H1 (cell line): ENCODE data around the gene CYB5R2. TPM values are rescaled to one million over a fixed set of nuclear protein-coding genes. Genes with fewer than 3 reads are reported as not detected.

Experiments
- CTCF ChIA-PET: fragments of 300-600 bp; sonication (Branson Sonifier 250); formaldehyde crosslinking; loops from one replicate; lab custom pipeline; 2021; ENCODE audit not compliant: partially characterized antibody; lab: Charles Lee
- POLR2A ChIA-PET: fragments of 300-600 bp; sonication (Branson Sonifier 250); formaldehyde crosslinking; loops from one replicate; lab custom pipeline; 2021; ENCODE audit warnings: inconsistent platforms; ENCODE audit not compliant: partially characterized antibody; lab: Charles Lee
- DNase-seq, 2 experiments: peaks; one replicate each; pipeline versions ENCODE4 v3.0.0 to v3.0.0-alpha.2; 2010 to 2022; ENCODE audit warnings: low spot score in 2 of 2, low read depth in 1 of 2, mixed read lengths in 1 of 2
- FAIRE-seq: peaks from 2 replicates; lab custom pipeline; 2011; peaks lifted over from hg19 to GRCh38; lab: Jason Lieb, UNC
- H2AFZ ChIP-seq: 2 replicates; pipeline ENCODE4 v1.8.1; 2012; ENCODE audit warnings: low read length, inconsistent platforms
- H2AK5ac ChIP-seq: 2 replicates; pipeline ENCODE4 v1.6.1; 2013; ENCODE audit warnings: low read depth, low read length
- H2BK120ac ChIP-seq: replicated peaks from 2 replicates; pipeline ENCODE3; 2013; ENCODE audit warnings: low read depth, low read length, inconsistent platforms
- H2BK12ac ChIP-seq: 2 replicates; pipeline ENCODE4 v1.6.1; 2013; ENCODE audit warnings: low read depth, low read length
- H2BK15ac ChIP-seq: 2 replicates; pipeline ENCODE4 v1.6.1; 2013; ENCODE audit warnings: low read length
- H2BK20ac ChIP-seq: 2 replicates; pipeline ENCODE4 v1.6.1; 2013; ENCODE audit warnings: low read length
- H2BK5ac ChIP-seq: 2 replicates; pipeline ENCODE4 v1.6.1; 2013; ENCODE audit warnings: low read depth, low read length
- H3K14ac ChIP-seq: 2 replicates; pipeline ENCODE4 v1.6.1; 2013; ENCODE audit warnings: inconsistent platforms; ENCODE audit not compliant: insufficient read length
- H3K18ac ChIP-seq: 2 replicates; pipeline ENCODE4 v1.6.1; 2013; ENCODE audit warnings: low read length; ENCODE audit errors: extremely low read depth
- H3K23ac ChIP-seq: 2 replicates; pipeline ENCODE4 v1.6.1; 2013; ENCODE audit warnings: inconsistent platforms; ENCODE audit not compliant: insufficient read length
- H3K23me2 ChIP-seq: 2 replicates; pipeline ENCODE4 v1.6.1; 2013; ENCODE audit warnings: low read depth, low read length
- H3K27ac ChIP-seq: 2 replicates; pipeline ENCODE4 v1.6.1; 2011; ENCODE audit warnings: low read depth, low read length, inconsistent platforms
- H3K27me3 ChIP-seq, 4 experiments: replicated peaks in 1 of 4; 1 replicate in 1 of 4; 2 replicates in 3 of 4; pipeline versions ENCODE4 v1.6.1 to v1.8.1; 2011 to 2013; ENCODE audit warnings: low read length in 3 of 4, mild to moderate bottlenecking in 3 of 4, inconsistent platforms in 2 of 4, mixed read lengths in 2 of 4, moderate library complexity in 1 of 4; ENCODE audit not compliant: control insufficient read depth in 3 of 4, insufficient read depth in 3 of 4; ENCODE audit errors: extremely low read depth in 1 of 4
- H3K36me3 ChIP-seq, 4 experiments: 2 replicates each; pipeline versions ENCODE4 v1.6.1 to v1.8.1; 2011 to 2013; ENCODE audit warnings: mild to moderate bottlenecking in 4 of 4, low read length in 3 of 4, moderate library complexity in 2 of 4, control low read depth in 1 of 4, inconsistent platforms in 1 of 4; ENCODE audit not compliant: insufficient read depth in 4 of 4, control insufficient read depth in 2 of 4
- H3K4ac ChIP-seq: replicated peaks from 2 replicates; pipeline ENCODE3; 2013; ENCODE audit warnings: low read length, low read depth, mixed read lengths, inconsistent platforms; ENCODE audit not compliant: insufficient read length
- H3K4me1 ChIP-seq, 4 experiments: replicated peaks in 1 of 4; 1 replicate in 1 of 4; 2 replicates in 3 of 4; pipeline versions ENCODE4 v1.6.1 to v1.8.1; 2011 to 2013; ENCODE audit warnings: low read length in 3 of 4, inconsistent platforms in 2 of 4, mixed read lengths in 1 of 4; ENCODE audit not compliant: insufficient read depth in 4 of 4, control insufficient read depth in 3 of 4
- H3K4me2 ChIP-seq, 2 experiments: 2 replicates each; pipeline versions ENCODE4 v1.6.1 to v1.8.1; 2011 to 2013; ENCODE audit warnings: low read depth in 2 of 2, low read length in 2 of 2, control low read depth in 1 of 2, inconsistent platforms in 1 of 2, mild to moderate bottlenecking in 1 of 2; ENCODE audit not compliant: insufficient read depth in 1 of 2
- H3K4me3 ChIP-seq, 4 experiments: fragments of 200-600, 300-600 bp in 1 of 4; sonication (generic), shearing (Covaris generic), sonication (Bioruptor Twin) in 1 of 4; 2 replicates each; pipeline versions ENCODE4 v1.5.1 to v1.8.1; 2011 to 2016; ENCODE audit warnings: low read length in 4 of 4, low read depth in 3 of 4, control low read depth in 2 of 4, inconsistent platforms in 2 of 4, mild to moderate bottlenecking in 2 of 4, mixed read lengths in 1 of 4, moderate library complexity in 1 of 4; ENCODE audit not compliant: insufficient read depth in 2 of 4; ENCODE audit errors: extremely low read depth in 1 of 4
- H3K56ac ChIP-seq: replicated peaks from 2 replicates; pipeline ENCODE3; 2013; ENCODE audit warnings: low read depth, mild to moderate bottlenecking, mixed read lengths, low read length, inconsistent platforms; ENCODE audit not compliant: insufficient read length
- H3K79me1 ChIP-seq: 2 replicates; pipeline ENCODE4 v1.6.1; 2013; ENCODE audit warnings: low read depth, low read length, control low read depth
- H3K79me2 ChIP-seq, 2 experiments: 2 replicates each; pipeline versions ENCODE4 v1.6.1 to v1.8.1; 2012 to 2013; ENCODE audit warnings: low read length in 2 of 2, mild to moderate bottlenecking in 2 of 2, inconsistent platforms in 1 of 2; ENCODE audit not compliant: insufficient read depth in 2 of 2, control insufficient read depth in 1 of 2
- H3K9ac ChIP-seq, 4 experiments: replicated peaks in 1 of 4; 1 replicate in 1 of 4; 2 replicates in 3 of 4; pipeline versions ENCODE4 v1.6.1 to v1.8.1; 2011 to 2013; ENCODE audit warnings: low read depth in 3 of 4, low read length in 3 of 4, control low read depth in 2 of 4, mild to moderate bottlenecking in 2 of 4, moderate library complexity in 2 of 4, inconsistent platforms in 1 of 4; ENCODE audit errors: extremely low read depth in 1 of 4
- H3K9me3 ChIP-seq, 2 experiments: 2 replicates each; pipeline versions ENCODE4 v1.6.1 to v1.8.1; 2012 to 2013; ENCODE audit warnings: mild to moderate bottlenecking in 2 of 2, moderate library complexity in 2 of 2, control low read depth in 1 of 2, inconsistent platforms in 1 of 2, low read depth in 1 of 2, low read length in 1 of 2, mixed read lengths in 1 of 2; ENCODE audit not compliant: insufficient read depth in 2 of 2
- H4K20me1 ChIP-seq, 2 experiments: replicated peaks in 1 of 2; 2 replicates each; pipeline versions ENCODE3 to v1.8.1; 2011 to 2013; ENCODE audit warnings: inconsistent platforms in 2 of 2, low read length in 2 of 2, mild to moderate bottlenecking in 1 of 2; ENCODE audit not compliant: insufficient read depth in 2 of 2, control insufficient read depth in 1 of 2
- H4K5ac ChIP-seq: 2 replicates; pipeline ENCODE4 v1.6.1; 2013; ENCODE audit warnings: low read length, low read depth, mixed read lengths, inconsistent platforms; ENCODE audit not compliant: insufficient read length
- H4K8ac ChIP-seq: 2 replicates; pipeline ENCODE4 v1.8.0; 2013; ENCODE audit warnings: mild to moderate bottlenecking, moderate library complexity, low read length, inconsistent platforms; ENCODE audit not compliant: insufficient read depth; ENCODE audit errors: extremely low read depth
- H4K91ac ChIP-seq: replicated peaks from 2 replicates; pipeline ENCODE3; 2013; ENCODE audit warnings: low read length, mixed read lengths, inconsistent platforms; ENCODE audit not compliant: insufficient read length
- ASH2L ChIP-seq: fragments of 200-600, 300-600 bp; sonication (generic); IDR thresholded peaks from one replicate; pipeline ENCODE4 v1.7.1; 2017; ENCODE audit warnings: low read length
- CBX5 ChIP-seq: fragments of 300-800, 300-1000 bp; sonication (generic); IDR thresholded peaks from 2 replicates; pipeline ENCODE4 v1.7.1; 2016; ENCODE audit warnings: antibody characterized with exemption, low read length, low read depth
- CBX8 ChIP-seq: fragments of 300-800, 300-1000 bp; sonication (generic); IDR thresholded peaks from 2 replicates; pipeline ENCODE4 v1.7.1; 2016; ENCODE audit warnings: low read depth, low read length, borderline replicate concordance
- EP300 ChIP-seq, 2 experiments: IDR thresholded peaks; 1 replicate in 1 of 2; 2 replicates in 1 of 2; pipeline ENCODE4 v1.6.1; 2011 to 2012; ENCODE audit warnings: low read depth in 2 of 2, low read length in 2 of 2, mild to moderate bottlenecking in 2 of 2, borderline replicate concordance in 1 of 2, inconsistent platforms in 1 of 2, moderate library complexity in 1 of 2
- FOSL1 ChIP-seq: IDR thresholded peaks from 2 replicates; pipeline ENCODE4 v1.6.1; 2011; ENCODE audit warnings: mild to moderate bottlenecking, low read depth, low read length, moderate library complexity; ENCODE audit not compliant: insufficient read depth
- GABPA ChIP-seq: IDR thresholded peaks from 2 replicates; pipeline ENCODE4 v1.6.1; 2011; ENCODE audit warnings: mild to moderate bottlenecking, low read length, moderate library complexity, borderline replicate concordance; ENCODE audit not compliant: insufficient read depth
- GTF2F1 ChIP-seq: IDR thresholded peaks from 2 replicates; pipeline ENCODE4 v1.6.1; 2012; ENCODE audit warnings: low read depth, low read length, improper control_type of control experiment, borderline replicate concordance
- MAFK ChIP-seq: IDR thresholded peaks from 2 replicates; pipeline ENCODE4 v1.6.1; 2012; ENCODE audit warnings: low read depth, mild to moderate bottlenecking, improper control_type of control experiment, low read length
- MAX ChIP-seq: IDR thresholded peaks from 2 replicates; pipeline ENCODE4 v1.6.1; 2012; ENCODE audit warnings: inconsistent platforms
- PHF8 ChIP-seq: fragments of 200-600 bp; sonication (generic); conservative IDR thresholded peaks from 2 replicates; pipeline ENCODE4 v1.7.1; 2012; ENCODE audit warnings: low read depth, mild to moderate bottlenecking, inconsistent platforms, low read length, moderate library complexity
- RFX5 ChIP-seq: IDR thresholded peaks from 2 replicates; pipeline ENCODE4 v1.6.1; 2011; ENCODE audit warnings: low read depth, low read length, improper control_type of control experiment, borderline replicate concordance
- SP4 ChIP-seq: IDR thresholded peaks from 2 replicates; pipeline ENCODE4 v1.6.1; 2012; ENCODE audit warnings: low read length, inconsistent platforms
- SRF ChIP-seq: IDR thresholded peaks from 2 replicates; pipeline ENCODE4 v1.6.1; 2011; ENCODE audit warnings: mild to moderate bottlenecking, low read depth, low read length, moderate library complexity
- TCF12 ChIP-seq: IDR thresholded peaks from 2 replicates; pipeline ENCODE4 v1.6.1; 2011; ENCODE audit warnings: low read depth, mild to moderate bottlenecking, low read length
- WGBS, 2 experiments: shearing (Covaris generic) in 1 of 2; methylation state at CpG; one replicate each; pipeline versions ENCODE4 v1.1.6 to v1.1.7; 2013 to 2015; ENCODE audit warnings: low lambda C conversion rate in 2 of 2, mixed read lengths in 2 of 2, inconsistent platforms in 1 of 2, low coverage in 1 of 2, missing lambda C conversion rate in 1 of 2; ENCODE audit not compliant: insufficient replicate concordance in 2 of 2, insufficient coverage in 1 of 2, insufficient read length in 1 of 2; ENCODE audit errors: extremely low coverage in 1 of 2, missing lambda C conversion rate in 1 of 2; 5-methylcytosine and 5-hydroxymethylcytosine counted together
- polyA plus RNA-seq, 7 experiments: library from polyadenylated mRNA; depleted of rRNA in 3 of 7; stranded (reverse) in 5 of 7; unstranded in 2 of 7; fragments of >200 nt in 5 of 7; fragments of 200-250 nt in 2 of 7; gene quantifications; 1 replicate in 5 of 7; 2 replicates in 1 of 7; 4 replicates in 1 of 7; pipeline versions ENCODE4 v1.2.1 to v1.2.3, GENCODE V29; 2011 to 2013; ENCODE audit warnings: missing spikeins in 2 of 7, mixed read lengths in 2 of 7
- total RNA-seq: library from RNA; stranded (reverse); fragmentation: NEBNext Ultra II Directional; extraction: Animal tissue kit (Norgen Biotek cat#: 25700); gene quantifications from 2 replicates; pipeline ENCODE4 v1.2.1, GENCODE V29; 2021

CYB5R2 gene
- total and polyA plus RNA-seq, 2 of the 8 experiments (the other 6 are each of a cell fraction or from before 2014, with no cell fraction given) = 53.0 to 55.9 TPM

GRCh38 chr11:7635137-7635536 is 38.2 kb downstream of the CYB5R2 start:
- Histone ChIP-seq H3K27ac (no peak overlapping the region), H4K5ac (no peak overlapping the region), H3K4me1 (no peaks in the 10 kb centered on the region), H4K20me1 (no peaks in the 10 kb centered on the region), H4K91ac (no peak overlapping the region), H3K56ac (no peak overlapping the region), H2BK20ac (no peak overlapping the region), H3K23me2 (no peaks in the 10 kb centered on the region), H3K4ac (no peak overlapping the region), H2AK5ac (no peak overlapping the region), H2BK120ac (no peak overlapping the region), H2BK12ac (no peak overlapping the region), H3K27me3 (no peaks in the 10 kb centered on the region), H3K23ac (no peak overlapping the region), H2AFZ (no peak overlapping the region), H2BK15ac (no peak overlapping the region), H2BK5ac (no peak overlapping the region), H3K79me2 (no peaks in the 10 kb centered on the region), H4K8ac (no peak overlapping the region), H3K4me3 (no peak overlapping the region), H3K79me1 (no peaks in the 10 kb centered on the region), H3K9me3 (no peaks in the 10 kb centered on the region), H3K18ac (no peak overlapping the region), H3K4me2 (no peak overlapping the region), H3K36me3 (no peaks in the 10 kb centered on the region; a peak in 1 of 8 replicates), H3K14ac (no peak overlapping the region), H3K9ac (no peak overlapping the region)
- FAIRE-seq (no peak), DNase-seq (no peak)
- CTCF ChIA-PET = interaction anchor here (1.5 kb wide), 1 partner anchor 10 kb away, joined by 4 read pairs; no protein-coding TSS in a partner anchor
- TF ChIP-seq RFX5 (no peak), FOSL1 (no peak), CBX5 (no peak), GABPA (no peak), GTF2F1 (no peak), TCF12 (no peak), PHF8 (no peak), MAFK (no peak), SRF (no peak), CBX8 (no peak), ASH2L (no peak), EP300 (IDR thresholded peaks at IDR 0.05; ENCODE audit: borderline replicate concordance in 1 of 2, low read depth in 2 of 2, low read length in 2 of 2) (no peak), MAX (no peak), SP4 (no peak)
- POLR2A ChIA-PET = no interaction called here
- WGBS, 2 experiments = 98% methylated on average over 4 of the region's 4 CpGs; no CpG with 5 or more reads in 1 of the 2 experiments
